HG03135 (cell line): Measurements from ENCODE around the gene ZIC4.

Experiments used
- ATAC-seq: cut with Tn5 transposase; IDR thresholded peaks from one replicate; pipeline ENCODE4 v1.9.1; 2021; ENCODE audit warnings: mild to moderate bottlenecking, moderate library complexity; ENCODE audit not compliant: unreplicated experiment

ZIC4 gene

DNA sequence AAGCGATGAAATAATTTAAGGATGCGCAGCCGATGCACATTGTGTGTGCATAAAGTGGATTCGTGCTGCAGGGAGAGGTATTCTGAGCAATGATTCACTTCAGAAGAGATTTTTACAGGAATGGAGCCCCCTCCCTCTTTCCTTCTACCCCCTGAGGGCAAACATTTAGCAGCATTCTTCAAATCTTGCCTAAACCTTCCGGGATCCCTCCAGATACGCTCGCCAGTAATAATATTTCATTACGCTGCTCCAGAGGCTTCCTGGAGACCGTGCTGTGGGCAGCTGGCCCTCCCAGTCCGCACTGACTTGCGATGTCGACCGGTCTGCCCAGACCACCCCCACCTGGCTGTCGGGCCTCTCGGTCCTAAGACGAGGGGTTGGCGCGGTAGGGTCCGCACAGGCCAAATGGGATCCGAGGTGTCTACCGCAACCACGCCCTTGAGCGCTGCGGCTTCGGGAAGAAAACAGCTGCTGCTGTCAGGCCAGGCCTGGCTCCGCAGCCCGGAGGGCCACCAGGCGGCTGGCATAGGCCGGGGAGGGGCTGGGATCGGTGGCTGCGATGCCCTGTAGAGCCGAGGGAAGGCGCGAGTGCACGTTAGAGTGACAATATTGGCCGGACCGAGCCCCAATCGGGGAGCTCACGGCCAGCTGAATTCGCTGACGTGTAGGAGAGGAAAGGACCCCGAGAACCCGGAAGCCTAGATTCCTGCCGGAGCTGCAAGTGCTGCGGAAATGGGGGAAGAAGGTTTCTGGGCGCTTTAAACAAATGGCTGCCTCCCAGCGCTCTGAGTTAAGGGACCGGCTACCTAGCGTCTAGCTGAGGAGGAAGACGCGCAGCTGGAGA lies 14.3 kb downstream of the ZIC4 start:
- ATAC-seq, result no peak

GRCh38 chr3:147390589-147391569 lies 15.5 kb downstream of the ZIC4 start:
- ATAC-seq, result no peak

DNA sequence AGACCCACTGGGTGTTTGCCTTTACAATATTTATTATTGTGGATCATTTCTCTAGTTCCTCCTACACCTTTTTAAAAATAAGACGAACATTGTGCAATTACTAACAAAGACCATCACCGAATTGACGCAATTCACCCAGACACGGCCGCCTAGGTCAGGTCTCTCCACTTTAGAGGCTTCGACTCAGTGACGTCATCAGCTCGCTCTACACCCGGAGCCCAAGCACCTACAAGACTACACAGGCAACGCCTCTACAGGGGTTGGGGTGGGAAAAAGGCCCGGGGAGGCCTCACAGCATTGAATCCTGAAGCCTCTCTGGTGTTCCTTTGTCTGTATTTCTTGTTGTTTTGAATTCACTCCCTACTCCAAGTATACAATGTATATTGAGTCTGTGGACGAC lies 16.6 kb downstream of the ZIC4 start:
- no peak for ATAC-seq

DNA sequence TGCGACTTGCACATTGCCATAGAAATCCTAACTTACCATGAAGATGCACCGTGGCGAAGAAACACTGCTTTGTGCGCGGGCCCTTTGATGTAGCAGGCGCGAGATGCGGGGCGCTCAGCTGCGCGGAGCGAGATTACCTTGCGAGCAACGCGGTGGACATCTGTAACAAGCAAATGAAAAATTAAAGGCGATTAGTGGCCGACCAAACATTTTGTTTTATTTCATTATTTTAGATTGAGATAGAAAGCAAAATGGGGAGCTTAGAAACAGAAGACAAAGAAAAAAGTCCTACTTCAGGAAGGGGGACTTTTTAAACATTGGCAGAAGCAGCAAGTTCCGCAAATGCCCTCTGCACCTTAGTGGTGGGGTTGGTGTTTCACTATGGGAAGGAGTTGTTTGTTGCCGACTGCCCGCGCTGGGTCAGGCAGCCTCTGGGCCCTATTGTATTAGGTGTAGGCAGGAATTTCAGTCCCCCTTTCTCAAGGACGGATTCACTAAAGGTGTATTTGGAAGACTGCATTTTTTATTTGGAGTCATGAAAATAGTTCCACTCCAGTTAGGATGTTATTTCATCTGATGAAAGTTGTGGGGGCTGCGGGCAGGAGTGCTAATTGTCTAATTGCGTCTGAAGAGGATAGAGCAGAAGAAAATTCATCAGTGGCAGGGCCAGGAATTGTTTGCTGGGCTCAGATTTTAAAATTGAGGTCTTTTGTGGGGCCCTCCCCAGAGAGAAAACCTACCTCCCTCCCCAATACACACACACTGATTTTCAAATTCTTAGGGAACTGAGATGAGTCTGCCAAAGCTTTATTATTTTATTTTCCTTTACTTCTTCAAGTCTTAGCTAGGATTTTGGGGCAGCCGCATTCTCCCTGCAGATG lies 17.4 kb downstream of the ZIC4 start:
- no peak for ATAC-seq

GRCh38 chr3:147387885-147388699 lies 18.3 kb downstream of the ZIC4 start:
- ATAC-seq, result no peak

DNA sequence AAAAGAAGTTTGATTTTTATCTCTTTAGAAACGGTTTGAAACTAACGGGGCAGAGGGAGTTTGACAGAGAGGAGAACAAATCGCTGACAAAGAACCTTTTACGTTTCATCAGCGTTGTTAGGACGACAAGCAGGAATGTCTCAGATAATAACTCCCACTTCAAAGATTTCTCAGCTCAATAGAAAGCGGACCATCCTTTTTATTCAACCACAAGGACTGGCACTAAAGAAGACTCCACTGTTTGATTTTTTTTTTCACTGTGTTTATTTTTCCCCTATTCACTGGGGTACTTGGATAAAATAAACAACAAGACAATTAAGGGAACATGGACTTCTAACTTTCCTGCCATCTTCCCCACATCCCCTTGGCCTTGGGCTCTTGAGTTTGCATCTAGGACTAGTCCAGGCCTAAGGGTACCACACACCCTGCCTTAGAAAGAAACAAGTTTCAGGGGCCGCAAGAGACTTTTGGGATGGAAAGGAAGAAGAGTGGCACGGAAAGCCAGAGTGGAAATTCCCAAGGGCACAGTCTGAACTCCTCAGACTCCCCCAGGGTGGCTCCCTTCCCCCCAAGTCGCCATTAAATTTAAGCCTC lies 19.0 kb downstream of the ZIC4 start:
- no peak for ATAC-seq

- no peak for ATAC-seq
Measured at GRCh38 chr3:147385059-147386012, 21.0 kb downstream of the ZIC4 start.

DNA sequence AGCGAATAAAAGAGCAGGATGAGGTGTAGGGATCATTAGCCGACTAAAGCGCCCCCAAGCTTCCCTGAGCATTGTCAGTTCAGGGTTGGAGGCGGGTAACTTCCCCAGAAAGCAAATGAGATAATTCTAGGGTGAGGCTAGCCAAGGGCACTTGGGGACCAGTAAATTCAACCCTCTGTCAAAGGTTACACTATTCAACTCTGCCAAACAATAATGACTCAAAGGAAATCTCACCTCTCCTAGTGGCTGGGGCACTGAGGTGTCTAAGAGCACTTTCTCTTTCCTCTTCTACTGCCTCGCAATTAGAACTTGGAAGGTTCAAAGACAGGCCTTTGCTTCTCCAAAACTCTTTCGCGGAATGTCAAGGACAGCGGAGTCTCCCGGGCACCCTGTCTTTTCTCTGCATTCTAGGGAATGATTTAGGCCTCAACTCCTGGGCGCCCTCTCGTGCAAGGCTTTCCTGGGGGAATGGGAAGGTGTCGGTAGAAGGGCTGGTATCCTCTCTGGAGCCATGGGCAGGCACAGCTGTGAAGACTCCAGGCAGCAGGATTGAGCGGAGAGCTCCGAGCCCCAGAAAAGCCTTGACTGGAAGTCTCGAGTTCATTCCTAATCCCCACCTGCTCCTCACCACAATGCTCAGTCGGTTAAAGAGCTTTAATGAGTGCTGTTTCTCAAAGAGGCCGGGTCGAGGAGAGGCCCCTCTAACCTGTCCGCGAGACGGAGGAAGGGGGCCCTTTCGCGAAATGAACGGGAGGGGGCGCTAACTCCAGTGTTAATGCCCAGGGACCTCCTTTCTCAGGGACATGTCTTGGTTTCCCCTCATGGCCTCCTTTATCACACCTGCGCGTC lies 21.9 kb downstream of the ZIC4 start:
- ATAC-seq, result no peak

- ATAC-seq, result no peak
Measured at GRCh38 chr3:147383617-147384016, 22.7 kb downstream of the ZIC4 start.

DNA sequence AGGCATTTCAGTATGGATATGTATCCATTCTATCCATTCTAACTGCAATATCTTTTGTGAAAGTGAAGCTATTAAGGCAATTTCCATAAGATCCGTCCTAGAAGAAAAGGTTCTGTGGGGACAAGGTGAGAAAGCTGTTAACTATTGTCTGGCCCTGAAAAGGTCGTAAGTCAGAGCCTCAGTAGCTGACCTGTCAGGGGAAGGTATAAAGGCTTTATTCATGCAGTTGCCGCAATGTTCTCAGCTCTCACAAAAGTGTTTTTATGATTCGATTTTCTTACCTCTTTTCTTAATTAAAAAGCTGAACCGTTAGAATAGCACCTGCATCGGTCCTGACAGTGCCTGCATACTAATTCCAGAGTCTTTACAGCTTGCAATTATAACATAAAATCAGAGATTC lies 24.7 kb downstream of the ZIC4 start:
- no peak for ATAC-seq

DNA sequence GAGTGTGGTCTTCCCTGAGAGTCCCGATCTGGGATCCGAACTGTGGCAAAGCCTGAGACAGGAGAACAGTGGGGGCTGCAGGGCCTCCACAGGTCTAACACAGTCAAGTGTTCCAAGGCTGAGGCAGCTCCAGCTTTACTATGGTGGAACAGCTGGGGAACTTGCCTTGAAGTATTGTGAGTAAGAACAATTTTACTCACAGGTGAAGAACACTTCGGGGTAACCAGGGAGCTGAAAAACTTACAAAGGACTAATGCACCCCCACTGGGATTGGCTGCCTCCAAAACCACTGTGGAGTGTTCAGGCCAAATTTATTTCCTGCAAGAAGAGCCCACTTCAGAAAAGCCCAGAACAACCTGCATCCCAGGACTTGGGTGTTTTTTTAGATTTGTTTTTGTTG lies 25.4 kb downstream of the ZIC4 start:
- ATAC-seq, result no peak

GRCh38 chr3:147380387-147380951 lies 25.9 kb downstream of the ZIC4 start:
- no peak for ATAC-seq

DNA sequence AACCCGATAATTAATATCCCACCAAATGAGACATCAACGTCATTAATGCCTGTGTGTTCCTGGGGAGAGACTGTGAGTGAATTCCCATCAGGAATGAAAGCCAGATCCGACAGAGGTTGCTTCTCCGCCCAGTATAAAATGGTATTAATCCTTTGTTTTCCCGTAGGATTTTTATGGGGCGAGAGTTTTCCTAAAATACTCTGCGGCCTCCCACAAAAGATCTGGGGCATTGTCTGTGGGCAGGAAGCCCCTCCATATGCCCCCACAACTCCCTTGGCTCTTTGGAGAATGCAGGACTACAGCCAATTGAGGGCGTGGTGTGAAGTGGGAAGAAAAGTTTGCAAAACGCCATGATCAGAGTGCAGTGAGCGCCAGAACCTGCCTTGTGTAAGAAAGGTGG lies 26.7 kb downstream of the ZIC4 start:
- ATAC-seq, result no peak

DNA sequence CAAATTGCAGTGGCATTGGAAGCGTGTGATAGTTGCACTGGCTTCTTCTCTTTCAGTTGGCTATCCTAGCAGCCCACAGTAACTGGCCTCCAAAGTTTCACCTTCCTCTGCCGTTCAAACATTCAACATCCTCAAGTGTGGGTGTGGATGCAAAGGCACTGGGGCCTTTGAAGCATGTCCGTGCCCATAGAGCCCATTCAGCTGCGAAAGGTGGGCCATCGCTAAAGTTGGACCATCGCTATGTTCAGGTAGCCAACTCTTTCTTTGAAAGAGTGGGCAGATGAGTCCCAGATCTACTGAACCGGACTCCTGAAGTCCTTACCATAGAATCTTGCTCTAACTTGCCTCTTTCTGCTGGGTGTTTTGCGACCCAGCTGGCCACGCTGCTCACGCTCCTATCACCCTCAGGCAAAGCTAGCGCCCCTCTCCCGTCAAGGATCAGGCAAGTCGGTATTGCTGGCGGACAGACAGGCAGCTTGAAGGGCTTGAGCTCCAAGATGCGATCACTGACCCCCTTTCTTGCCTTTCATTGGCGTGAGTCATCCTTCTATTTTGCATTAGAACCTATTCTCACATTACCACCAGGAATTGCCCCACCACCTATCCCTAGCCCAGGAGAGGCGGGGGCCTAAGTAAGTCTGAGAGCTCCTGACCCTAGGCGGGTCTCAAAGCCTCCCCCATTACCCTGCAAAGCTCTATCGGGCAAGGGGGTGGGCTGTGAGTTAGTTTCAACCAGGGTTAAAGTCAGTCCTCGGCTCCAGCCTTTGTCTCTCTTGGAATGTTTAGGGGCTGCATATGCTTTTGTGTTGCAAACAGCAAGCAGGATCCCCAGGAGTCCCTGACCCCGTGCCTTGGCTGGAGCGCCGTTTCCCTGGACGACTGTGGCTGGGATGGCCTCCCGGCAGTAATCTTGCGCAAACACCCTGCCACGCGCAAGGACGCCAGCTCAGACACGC lies 28.7 kb downstream of the ZIC4 start:
- ATAC-seq, result no peak

GRCh38 chr3:147373301-147373700 lies 33.0 kb downstream of the ZIC4 start:
- ATAC-seq, result no peak

DNA sequence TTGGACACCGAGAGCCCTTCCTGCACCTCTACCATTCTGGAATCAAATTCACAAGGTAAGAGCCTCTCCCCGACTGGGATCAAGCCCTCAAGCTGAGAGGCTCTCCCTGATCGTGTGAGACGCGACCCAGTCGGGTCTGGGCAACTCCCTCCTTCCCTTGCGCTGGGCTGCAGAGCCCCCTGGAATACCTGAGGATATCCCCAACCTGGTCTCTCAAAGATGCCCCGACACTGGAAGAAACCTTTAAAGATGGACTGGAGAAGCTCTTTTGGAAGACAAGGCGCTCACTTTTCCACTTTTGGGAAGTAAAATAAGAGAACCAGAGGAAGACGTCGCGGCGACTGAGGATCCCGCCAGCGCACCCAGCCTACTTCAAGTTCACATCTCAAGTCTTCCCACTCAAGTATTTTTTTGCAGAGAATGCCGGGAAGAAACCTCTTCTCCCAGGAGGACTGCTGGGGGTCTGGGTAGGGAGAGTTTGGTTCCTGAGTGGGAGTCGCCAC lies 33.8 kb downstream of the ZIC4 start:
- no peak for ATAC-seq
